ENCODE data around the gene SMC4.
A peak's percentile ranks its signal among the peaks of the same experiment; 100 is the strongest.

The SMC4 gene

GRCh38 chr3:160395297-160395696, 4.2 kb upstream of the SMC4 start:
- Histone ChIP-seq H3K27me3 (ENCODE audit: insufficient read depth, low read length) (no peaks in the 10 kb centered on the region), H3K27ac (ENCODE audit: low read depth, low read length) (no peak overlapping the region), H3K4me1 (ENCODE audit: control insufficient read depth in 1 of 2, insufficient read depth in 2 of 2, low read length in 2 of 2) (peaks cover 0 to 2% of the 10 kb centered on the region in 2 experiments), H3K79me2 (ENCODE audit: control insufficient read depth, insufficient read depth, low read length, poor library complexity) (peaks cover 7% of the 10 kb centered on the region), H3K23ac (ENCODE audit: low read length) (no peak overlapping the region), H3K9me3 (ENCODE audit: insufficient read depth, low read depth, low read length) (no peaks in the 10 kb centered on the region), H3K36me3 (ENCODE audit: control insufficient read depth in 1 of 2, insufficient read depth in 2 of 2, low read length in 2 of 2) (no peaks in the 10 kb centered on the region), H3K14ac (ENCODE audit: low read length) (no peak overlapping the region), H3K4ac (ENCODE audit: low read depth, low read length) (no peak overlapping the region), H2BK12ac (ENCODE audit: low read length) (no peak overlapping the region), H4K12ac (ENCODE audit: low read depth, low read length) (no peak overlapping the region), H2BK120ac (ENCODE audit: insufficient read depth, low read length, poor library complexity) (no peak overlapping the region), H3K9ac (ENCODE audit: low read length) (no peak overlapping the region), H3K4me3 (ENCODE audit: low read depth, low read length) (no peak overlapping the region), H4K8ac (ENCODE audit: low read depth, low read length) (no peak overlapping the region), H2BK5ac (ENCODE audit: low read depth, low read length, poor library complexity) (no peak overlapping the region), H2AK5ac (ENCODE audit: low read length) (no peak overlapping the region), H3K79me1 (ENCODE audit: low read length) (peaks cover 7% of the 10 kb centered on the region), H3K4me2 (ENCODE audit: low read length) (no peak overlapping the region), H3K18ac (ENCODE audit: low read length) (no peak overlapping the region), H4K91ac (ENCODE audit: low read depth, low read length) (no peak overlapping the region), H2AFZ (ENCODE audit: insufficient read depth, low read length, poor library complexity) (no peak overlapping the region)
- no peak for DNase-seq

GRCh38 chr3:160398820-160399124, 678 bp upstream of the SMC4 start:
- Histone ChIP-seq H3K23ac (ENCODE audit: low read length) (no peak overlapping the region), H2BK5ac (ENCODE audit: low read depth, low read length, poor library complexity) (no peak overlapping the region), H3K36me3 (ENCODE audit: control insufficient read depth in 1 of 2, insufficient read depth in 2 of 2, low read length in 2 of 2) (no peaks in the 10 kb centered on the region), H4K12ac (ENCODE audit: low read depth, low read length) (no peak overlapping the region), H3K9me3 (ENCODE audit: insufficient read depth, low read depth, low read length) (no peaks in the 10 kb centered on the region), H3K4me3 (ENCODE audit: low read depth, low read length) (peak overlapping the region; percentile 89), H3K18ac (ENCODE audit: low read length) (no peak overlapping the region), H3K14ac (ENCODE audit: low read length) (no peak overlapping the region), H2BK120ac (ENCODE audit: insufficient read depth, low read length, poor library complexity) (no peak overlapping the region), H3K79me1 (ENCODE audit: low read length) (peaks cover 13% of the 10 kb centered on the region), H4K91ac (ENCODE audit: low read depth, low read length) (no peak overlapping the region), H2AFZ (ENCODE audit: insufficient read depth, low read length, poor library complexity) (peak overlapping the region; percentile 41), H4K8ac (ENCODE audit: low read depth, low read length) (peak overlapping the region; percentile 78), H3K27me3 (ENCODE audit: insufficient read depth, low read length) (no peaks in the 10 kb centered on the region), H3K79me2 (ENCODE audit: control insufficient read depth, insufficient read depth, low read length, poor library complexity) (peaks cover 19% of the 10 kb centered on the region), H2BK12ac (ENCODE audit: low read length) (no peak overlapping the region), H3K27ac (ENCODE audit: low read depth, low read length) (no peak overlapping the region), H3K4me2 (ENCODE audit: low read length) (peak overlapping the region; percentile 69), H3K4me1 (ENCODE audit: control insufficient read depth in 1 of 2, insufficient read depth in 2 of 2, low read length in 2 of 2) (no peaks in the 10 kb centered on the region), H2AK5ac (ENCODE audit: low read length) (no peak overlapping the region), H3K4ac (ENCODE audit: low read depth, low read length) (no peak overlapping the region), H3K9ac (ENCODE audit: low read length) (peak overlapping the region; percentile 96)
- WGBS (ENCODE audit: extremely low coverage, insufficient coverage, insufficient read length), result no CpG with 5 or more reads among the region's 9 CpGs
- no peak for DNase-seq

GRCh38 chr3:160400030-160400701, 716 bp downstream of the SMC4 start:
- peaks cover 19% of the 10 kb centered on the region for H3K79me2 ChIP-seq (ENCODE audit: control insufficient read depth, insufficient read depth, low read length, poor library complexity)
- H4K12ac ChIP-seq (ENCODE audit: low read depth, low read length), result peak overlapping the region; percentile 87
- H3K4me3 ChIP-seq (ENCODE audit: low read depth, low read length), result peak overlapping the region; percentile 90
- peak overlapping the region; percentile 84 for H3K14ac ChIP-seq (ENCODE audit: low read length)
- peak overlapping the region; percentile 82 for H4K8ac ChIP-seq (ENCODE audit: low read depth, low read length)
- H3K4me1 ChIP-seq (ENCODE audit: control insufficient read depth in 1 of 2, insufficient read depth in 2 of 2, low read length in 2 of 2), result no peaks in the 10 kb centered on the region
- H2BK12ac ChIP-seq (ENCODE audit: low read length), result no peak overlapping the region
- peak overlapping the region; percentile 93 for H3K9ac ChIP-seq (ENCODE audit: low read length)
- H2AK5ac ChIP-seq (ENCODE audit: low read length), result peak overlapping the region; percentile 56
- no peaks in the 10 kb centered on the region for H3K27me3 ChIP-seq (ENCODE audit: insufficient read depth, low read length)
- no CpG with 5 or more reads among the region's 49 CpGs for WGBS (ENCODE audit: extremely low coverage, insufficient coverage, insufficient read length)
- DNase-seq, result peak; percentile 49 to 67
- peak overlapping the region; percentile 91 for H3K4ac ChIP-seq (ENCODE audit: low read depth, low read length)
- peak overlapping the region; percentile 65 for H3K18ac ChIP-seq (ENCODE audit: low read length)
- H2BK5ac ChIP-seq (ENCODE audit: low read depth, low read length, poor library complexity), result peak overlapping the region; percentile 86
- peaks cover 13% of the 10 kb centered on the region for H3K79me1 ChIP-seq (ENCODE audit: low read length)
- H3K4me2 ChIP-seq (ENCODE audit: low read length), result peak overlapping the region; percentile 84
- H3K36me3 ChIP-seq (ENCODE audit: control insufficient read depth in 1 of 2, insufficient read depth in 2 of 2, low read length in 2 of 2), result no peaks in the 10 kb centered on the region
- peak overlapping the region; percentile 79 for H4K91ac ChIP-seq (ENCODE audit: low read depth, low read length)
- H2AFZ ChIP-seq (ENCODE audit: insufficient read depth, low read length, poor library complexity), result peak overlapping the region; percentile 30
- peak overlapping the region; percentile 55 for H2BK120ac ChIP-seq (ENCODE audit: insufficient read depth, low read length, poor library complexity)
- no peaks in the 10 kb centered on the region for H3K9me3 ChIP-seq (ENCODE audit: insufficient read depth, low read depth, low read length)
- no peak overlapping the region for H3K23ac ChIP-seq (ENCODE audit: low read length)
- peak overlapping the region; percentile 86 for H3K27ac ChIP-seq (ENCODE audit: low read depth, low read length)

GRCh38 chr3:160400702-160401150, 1.3 kb downstream of the SMC4 start:
- Histone ChIP-seq H3K9ac (ENCODE audit: low read length) (peak overlapping the region; percentile 93), H4K91ac (ENCODE audit: low read depth, low read length) (peak overlapping the region; percentile 39), H3K9me3 (ENCODE audit: insufficient read depth, low read depth, low read length) (no peaks in the 10 kb centered on the region), H2AFZ (ENCODE audit: insufficient read depth, low read length, poor library complexity) (peak overlapping the region; percentile 30), H3K4me1 (ENCODE audit: control insufficient read depth in 1 of 2, insufficient read depth in 2 of 2, low read length in 2 of 2) (no peaks in the 10 kb centered on the region), H3K27ac (ENCODE audit: low read depth, low read length) (peak overlapping the region; percentile 86), H3K79me1 (ENCODE audit: low read length) (peaks cover 13% of the 10 kb centered on the region), H3K18ac (ENCODE audit: low read length) (peak overlapping the region; percentile 33), H4K12ac (ENCODE audit: low read depth, low read length) (peak overlapping the region; percentile 54), H3K27me3 (ENCODE audit: insufficient read depth, low read length) (no peaks in the 10 kb centered on the region), H3K4ac (ENCODE audit: low read depth, low read length) (peak overlapping the region; percentile 91), H3K14ac (ENCODE audit: low read length) (peak overlapping the region; percentile 84), H2AK5ac (ENCODE audit: low read length) (peak overlapping the region; percentile 56), H2BK5ac (ENCODE audit: low read depth, low read length, poor library complexity) (peak overlapping the region; percentile 86), H3K4me3 (ENCODE audit: low read depth, low read length) (peak overlapping the region; percentile 90), H2BK120ac (ENCODE audit: insufficient read depth, low read length, poor library complexity) (peak overlapping the region; percentile 58), H4K8ac (ENCODE audit: low read depth, low read length) (peak overlapping the region; percentile 82), H3K4me2 (ENCODE audit: low read length) (peak overlapping the region; percentile 84), H2BK12ac (ENCODE audit: low read length) (no peak overlapping the region), H3K79me2 (ENCODE audit: control insufficient read depth, insufficient read depth, low read length, poor library complexity) (peaks cover 19% of the 10 kb centered on the region), H3K23ac (ENCODE audit: low read length) (no peak overlapping the region), H3K36me3 (ENCODE audit: control insufficient read depth in 1 of 2, insufficient read depth in 2 of 2, low read length in 2 of 2) (no peaks in the 10 kb centered on the region)
- DNase-seq, result peak; percentile 33 to 61
- WGBS (ENCODE audit: extremely low coverage, insufficient coverage, insufficient read length), result no CpG with 5 or more reads among the region's 51 CpGs
